HL-60 (cell line): ENCODE results near the gene ITPK1.

Experiments used
- DNase-seq, 2 experiments: peaks; one replicate each; pipeline ENCODE4 v3.0.0-alpha.2; 2010 to 2020; ENCODE audit warnings: low read depth in 1 of 2, low spot score in 1 of 2
- H3K27ac ChIP-seq: fragments of 250-450 bp; sonication (Bioruptor Pico); replicated peaks from 2 replicates; pipeline ENCODE4 v1.5.1; 2020; ENCODE audit warnings: mild to moderate bottlenecking, moderate library complexity
- H3K27me3 ChIP-seq: fragments of 250-450 bp; sonication (Bioruptor Pico); 2 replicates; pipeline ENCODE4 v1.5.1; 2021; ENCODE audit warnings: mild to moderate bottlenecking, moderate library complexity; ENCODE audit not compliant: insufficient read depth, poor library complexity, severe bottlenecking
- H3K4me3 ChIP-seq: replicated peaks from 2 replicates; pipeline ENCODE4 v1.5.1; 2011; ENCODE audit warnings: mild to moderate bottlenecking, control low read depth, low read length; ENCODE audit not compliant: insufficient read depth
- GABPA ChIP-seq: IDR thresholded peaks from 2 replicates; pipeline ENCODE4 v1.6.1; 2012; ENCODE audit warnings: low read depth
- POLR2AphosphoS5 ChIP-seq: IDR thresholded peaks from 2 replicates; pipeline ENCODE4 v1.6.1; 2012; ENCODE audit warnings: low read depth
- SPI1 ChIP-seq: IDR thresholded peaks from 2 replicates; pipeline ENCODE4 v1.6.1; 2012; ENCODE audit warnings: low read depth, mild to moderate bottlenecking, borderline replicate concordance
- TF ChIP-seq, protein P1 (sequence below): IDR thresholded peaks from one replicate; pipeline ENCODE4 v1.5.1; 2011; ENCODE audit warnings: low read length, control low read depth, inconsistent platforms; ENCODE audit not compliant: insufficient read depth
- TF ChIP-seq, protein P2 (sequence below): IDR thresholded peaks from 2 replicates; pipeline ENCODE4 v1.6.1; 2012; ENCODE audit warnings: low read depth; ENCODE audit not compliant: insufficient replicate concordance

The ITPK1 gene

DNA sequence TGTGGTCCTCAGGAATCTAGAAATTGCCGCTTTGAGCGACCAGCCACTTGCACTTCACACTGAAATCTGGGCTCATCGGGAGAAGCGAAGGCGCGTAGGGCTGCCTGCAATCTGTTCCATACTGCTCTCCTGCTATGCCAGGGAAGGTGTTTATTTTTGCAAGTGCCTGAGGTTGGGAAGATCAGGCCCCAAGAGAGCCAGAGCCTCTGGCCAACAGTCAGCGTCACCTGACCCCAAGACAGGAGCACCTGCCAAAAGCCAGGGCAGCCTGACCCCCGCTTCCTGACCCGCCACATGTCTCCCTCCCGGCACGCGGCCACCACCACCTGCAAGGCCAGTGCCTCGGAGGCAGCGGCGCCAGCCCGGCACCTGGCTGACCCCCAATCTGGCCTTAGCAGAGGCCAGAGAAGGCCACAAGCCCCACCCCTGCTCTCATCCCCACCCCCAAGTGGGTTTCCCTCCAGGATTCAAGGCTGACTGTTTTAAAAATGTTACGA, 98.4 kb downstream of the ITPK1 start:
- TF ChIP-seq, protein P1, sequence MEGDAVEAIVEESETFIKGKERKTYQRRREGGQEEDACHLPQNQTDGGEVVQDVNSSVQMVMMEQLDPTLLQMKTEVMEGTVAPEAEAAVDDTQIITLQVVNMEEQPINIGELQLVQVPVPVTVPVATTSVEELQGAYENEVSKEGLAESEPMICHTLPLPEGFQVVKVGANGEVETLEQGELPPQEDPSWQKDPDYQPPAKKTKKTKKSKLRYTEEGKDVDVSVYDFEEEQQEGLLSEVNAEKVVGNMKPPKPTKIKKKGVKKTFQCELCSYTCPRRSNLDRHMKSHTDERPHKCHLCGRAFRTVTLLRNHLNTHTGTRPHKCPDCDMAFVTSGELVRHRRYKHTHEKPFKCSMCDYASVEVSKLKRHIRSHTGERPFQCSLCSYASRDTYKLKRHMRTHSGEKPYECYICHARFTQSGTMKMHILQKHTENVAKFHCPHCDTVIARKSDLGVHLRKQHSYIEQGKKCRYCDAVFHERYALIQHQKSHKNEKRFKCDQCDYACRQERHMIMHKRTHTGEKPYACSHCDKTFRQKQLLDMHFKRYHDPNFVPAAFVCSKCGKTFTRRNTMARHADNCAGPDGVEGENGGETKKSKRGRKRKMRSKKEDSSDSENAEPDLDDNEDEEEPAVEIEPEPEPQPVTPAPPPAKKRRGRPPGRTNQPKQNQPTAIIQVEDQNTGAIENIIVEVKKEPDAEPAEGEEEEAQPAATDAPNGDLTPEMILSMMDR = no peak
- TF ChIP-seq SPI1 = no peak
- TF ChIP-seq GABPA = no peak
- TF ChIP-seq, protein P2, sequence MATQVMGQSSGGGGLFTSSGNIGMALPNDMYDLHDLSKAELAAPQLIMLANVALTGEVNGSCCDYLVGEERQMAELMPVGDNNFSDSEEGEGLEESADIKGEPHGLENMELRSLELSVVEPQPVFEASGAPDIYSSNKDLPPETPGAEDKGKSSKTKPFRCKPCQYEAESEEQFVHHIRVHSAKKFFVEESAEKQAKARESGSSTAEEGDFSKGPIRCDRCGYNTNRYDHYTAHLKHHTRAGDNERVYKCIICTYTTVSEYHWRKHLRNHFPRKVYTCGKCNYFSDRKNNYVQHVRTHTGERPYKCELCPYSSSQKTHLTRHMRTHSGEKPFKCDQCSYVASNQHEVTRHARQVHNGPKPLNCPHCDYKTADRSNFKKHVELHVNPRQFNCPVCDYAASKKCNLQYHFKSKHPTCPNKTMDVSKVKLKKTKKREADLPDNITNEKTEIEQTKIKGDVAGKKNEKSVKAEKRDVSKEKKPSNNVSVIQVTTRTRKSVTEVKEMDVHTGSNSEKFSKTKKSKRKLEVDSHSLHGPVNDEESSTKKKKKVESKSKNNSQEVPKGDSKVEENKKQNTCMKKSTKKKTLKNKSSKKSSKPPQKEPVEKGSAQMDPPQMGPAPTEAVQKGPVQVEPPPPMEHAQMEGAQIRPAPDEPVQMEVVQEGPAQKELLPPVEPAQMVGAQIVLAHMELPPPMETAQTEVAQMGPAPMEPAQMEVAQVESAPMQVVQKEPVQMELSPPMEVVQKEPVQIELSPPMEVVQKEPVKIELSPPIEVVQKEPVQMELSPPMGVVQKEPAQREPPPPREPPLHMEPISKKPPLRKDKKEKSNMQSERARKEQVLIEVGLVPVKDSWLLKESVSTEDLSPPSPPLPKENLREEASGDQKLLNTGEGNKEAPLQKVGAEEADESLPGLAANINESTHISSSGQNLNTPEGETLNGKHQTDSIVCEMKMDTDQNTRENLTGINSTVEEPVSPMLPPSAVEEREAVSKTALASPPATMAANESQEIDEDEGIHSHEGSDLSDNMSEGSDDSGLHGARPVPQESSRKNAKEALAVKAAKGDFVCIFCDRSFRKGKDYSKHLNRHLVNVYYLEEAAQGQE = no peak
- TF ChIP-seq POLR2AphosphoS5 = no peak
- H3K27me3 ChIP-seq = no peaks in the 10 kb centered on the region
- DNase-seq = no peak
- no peak overlapping the region for H3K4me3 ChIP-seq
- H3K27ac ChIP-seq = no peak overlapping the region

DNA sequence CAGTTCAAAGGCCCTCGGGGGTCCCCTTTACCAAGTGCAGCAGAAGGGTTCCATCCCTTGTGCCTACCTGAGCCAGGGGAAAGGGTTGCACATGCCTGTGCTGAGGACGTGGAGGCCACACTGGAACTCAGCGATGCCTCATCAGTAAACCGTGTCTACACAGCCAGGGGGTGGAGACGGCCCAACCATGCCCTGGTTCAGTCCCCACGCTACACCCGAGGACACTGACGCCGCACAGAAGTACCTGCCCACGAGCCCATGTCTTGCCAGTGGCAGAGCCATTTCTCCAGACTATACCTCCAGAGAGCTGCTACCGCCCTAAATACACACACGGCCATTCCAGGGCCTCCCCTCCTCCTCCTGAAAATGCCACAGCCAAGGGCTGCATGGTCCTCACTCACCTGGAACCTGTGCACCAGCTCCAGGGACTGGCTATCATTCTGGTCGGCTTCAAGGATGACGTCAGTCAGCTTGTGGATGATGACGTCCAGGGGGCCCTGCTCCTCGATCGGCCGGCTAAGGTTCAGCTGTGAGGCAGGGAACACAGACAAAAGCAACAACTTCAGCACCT, 99.4 kb downstream of the ITPK1 start:
- no peak for DNase-seq
- TF ChIP-seq GABPA (no peak), SPI1 (no peak)
- TF ChIP-seq, protein P2 = no peak
- no peak overlapping the region for H3K27ac ChIP-seq

DNA sequence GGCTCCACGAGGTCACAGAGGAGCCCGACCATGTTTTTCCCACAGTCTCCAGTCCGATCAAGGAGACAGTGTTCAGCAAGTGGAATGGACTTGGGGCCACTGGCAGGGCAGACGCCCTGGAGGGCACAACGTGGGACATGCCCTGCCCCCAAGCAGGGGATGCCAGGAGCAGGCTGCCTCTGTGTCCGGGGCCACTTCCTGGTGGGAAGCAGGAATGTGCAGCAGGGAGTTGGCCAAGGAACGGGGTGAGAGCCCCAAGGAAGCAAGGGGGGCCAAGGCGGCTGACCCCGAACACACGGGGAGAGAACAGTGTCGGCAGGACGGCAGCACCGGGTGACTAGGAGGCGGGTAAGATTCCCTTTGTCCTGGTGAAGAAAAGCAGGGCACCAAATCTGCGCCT, 100.2 kb downstream of the ITPK1 start:
- no peak overlapping the region for H3K4me3 ChIP-seq
- TF ChIP-seq, protein P1 = no peak
- no peak for TF ChIP-seq SPI1
- no peak overlapping the region for H3K27ac ChIP-seq
- H3K27me3 ChIP-seq = no peaks in the 10 kb centered on the region
- no peak for DNase-seq

More for the DNA sequence above, 99.4 kb downstream of the ITPK1 start:
- Histone ChIP-seq H3K4me3 (no peak overlapping the region), H3K27me3 (no peaks in the 10 kb centered on the region)

DNA sequence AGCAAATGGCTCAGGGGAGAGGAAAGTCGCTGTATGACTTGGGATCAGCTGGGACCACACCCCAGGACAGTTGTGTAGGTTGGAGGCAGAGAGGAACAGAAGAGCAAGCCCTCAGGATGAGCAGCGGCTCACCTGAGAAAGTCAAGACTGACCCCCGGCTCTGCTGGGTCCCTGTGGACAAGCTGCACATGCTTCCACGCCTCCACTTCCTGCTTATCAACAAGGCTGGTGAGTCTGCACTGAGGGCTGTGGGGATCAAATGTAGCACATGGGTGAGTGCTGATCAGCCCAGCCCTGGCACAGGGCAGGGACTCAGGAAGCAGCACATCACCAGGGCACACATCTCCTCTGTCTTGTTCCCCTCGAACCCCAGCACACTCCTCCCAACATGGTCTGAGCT, 100.7 kb downstream of the ITPK1 start:
- H3K27me3 ChIP-seq = no peaks in the 10 kb centered on the region
- H3K4me3 ChIP-seq = no peak overlapping the region
- TF ChIP-seq, protein P2 = no peak
- no peak for TF ChIP-seq POLR2AphosphoS5
- TF ChIP-seq GABPA = no peak
- TF ChIP-seq, protein P1 = no peak
- TF ChIP-seq SPI1 = no peak
- H3K27ac ChIP-seq = no peak overlapping the region
- DNase-seq = no peak
